HG02938 (cell line): ENCODE results near the gene WARS2.
"Not testable (repeated sequence)": the region's sequence is repeated elsewhere in the genome, so short reads cannot be mapped to it uniquely, and the experiment has no call there.

ENCODE experiments used
- ATAC-seq: cut with Tn5 transposase; IDR thresholded peaks from one replicate; pipeline ENCODE4 v1.9.1; 2021; ENCODE audit warnings: mild to moderate bottlenecking, moderate library complexity; ENCODE audit not compliant: unreplicated experiment

WARS2 gene

GRCh38 chr1:119141020-119141424 is 569 bp upstream of the WARS2 start:
- no peak for ATAC-seq

GRCh38 chr1:119139857-119140176 is 636 bp downstream of the WARS2 start:
- no peak for ATAC-seq

GRCh38 chr1:119139403-119139802 is 1.1 kb downstream of the WARS2 start:
- peak; percentile 34 for ATAC-seq

- ATAC-seq = no peak
Observed at GRCh38 chr1:119136401-119136800, 4.1 kb downstream of the WARS2 start.

GRCh38 chr1:119133987-119134386 is 6.5 kb downstream of the WARS2 start:
- ATAC-seq = no peak

GRCh38 chr1:119132179-119132578 is 8.3 kb downstream of the WARS2 start:
- no peak for ATAC-seq

- no peak for ATAC-seq
Observed at GRCh38 chr1:119125874-119126273, 14.6 kb downstream of the WARS2 start.

GRCh38 chr1:119124764-119125163 is 15.7 kb downstream of the WARS2 start:
- ATAC-seq = no peak

- ATAC-seq = not testable (repeated sequence)
Observed at GRCh38 chr1:119121872-119122271, 18.6 kb downstream of the WARS2 start.

GRCh38 chr1:119116725-119117124 is 23.7 kb downstream of the WARS2 start:
- ATAC-seq = no peak

- ATAC-seq = no peak
Observed at GRCh38 chr1:119115736-119116135, 24.7 kb downstream of the WARS2 start.

GRCh38 chr1:119115311-119115710 is 25.1 kb downstream of the WARS2 start:
- no peak for ATAC-seq

- ATAC-seq = no peak
Observed at GRCh38 chr1:119114786-119115185, 25.7 kb downstream of the WARS2 start.

- ATAC-seq = no peak
Observed at GRCh38 chr1:119112791-119113190, 27.7 kb downstream of the WARS2 start.

GRCh38 chr1:119112244-119112643 is 28.2 kb downstream of the WARS2 start:
- ATAC-seq = no peak

GRCh38 chr1:119108988-119109387 is 31.5 kb downstream of the WARS2 start:
- no peak for ATAC-seq

- ATAC-seq = no peak
Observed at GRCh38 chr1:119103764-119104163, 36.7 kb downstream of the WARS2 start.

GRCh38 chr1:119102051-119102450 is 38.4 kb downstream of the WARS2 start:
- ATAC-seq = no peak

GRCh38 chr1:119101563-119101962 is 38.9 kb downstream of the WARS2 start:
- ATAC-seq = no peak

- no peak for ATAC-seq
Observed at GRCh38 chr1:119099775-119100174, 40.7 kb downstream of the WARS2 start.

- no peak for ATAC-seq
Observed at GRCh38 chr1:119097380-119097779, 43.1 kb downstream of the WARS2 start.

- ATAC-seq = no peak
Observed at GRCh38 chr1:119093721-119094120, 46.7 kb downstream of the WARS2 start.

- ATAC-seq = no peak
Observed at GRCh38 chr1:119091618-119092017, 48.8 kb downstream of the WARS2 start.

- no peak for ATAC-seq
Observed at GRCh38 chr1:119090250-119090649, 50.2 kb downstream of the WARS2 start.
